NCI-H446 (cell line): ENCODE results near the gene NAAA.
"Not testable (repeated sequence)": the region's sequence is repeated elsewhere in the genome, so short reads cannot be mapped to it uniquely, and the experiment has no call there.

Experiments used
- DNase-seq, 2 experiments: peaks; one replicate each; lab custom pipeline; 2025; lab: John Stamatoyannopoulos, UW

The NAAA gene

GRCh38 chr4:75919920-75920319, 20.9 kb downstream of the NAAA start:
- DNase-seq = peak; percentile 79 to 91

- DNase-seq = peak; percentile 6 to 35
These were observed 24.6 kb downstream of the NAAA start for GRCh38 chr4:75916091-75916661.

- DNase-seq = no peak
These were observed 27.8 kb downstream of the NAAA start for GRCh38 chr4:75912968-75913367.

GRCh38 chr4:75910831-75911230, 30.0 kb downstream of the NAAA start:
- DNase-seq = not testable (repeated sequence)

GRCh38 chr4:75909405-75909804, 31.4 kb downstream of the NAAA start:
- no peak for DNase-seq

GRCh38 chr4:75908555-75908954, 32.3 kb downstream of the NAAA start:
- DNase-seq = no peak

- DNase-seq = no peak
These were observed 32.8 kb downstream of the NAAA start for GRCh38 chr4:75907966-75908365.

- DNase-seq = no peak
These were observed 36.7 kb downstream of the NAAA start for GRCh38 chr4:75904076-75904475.

- DNase-seq = no peak
These were observed 38.5 kb downstream of the NAAA start, which contains the start of gene PPEF2 for GRCh38 chr4:75902352-75902751. Gene PPEF2, minus strand, starts transcription at chr4:75902452. Its CDS starts 6,127 bp downstream, at chr4:75896325.

- DNase-seq = no peak
These were observed 42.3 kb downstream of the NAAA start for GRCh38 chr4:75898536-75898935.

- peak; percentile 4 to 16 for DNase-seq
These were observed 45.0 kb downstream of the NAAA start for GRCh38 chr4:75895744-75896314.

- DNase-seq = no peak
These were observed 48.3 kb downstream of the NAAA start for GRCh38 chr4:75892508-75892907.

- DNase-seq = no peak
These were observed 49.2 kb downstream of the NAAA start for GRCh38 chr4:75891611-75892010.

GRCh38 chr4:75889537-75890199, 51.1 kb downstream of the NAAA start:
- no peak for DNase-seq

GRCh38 chr4:75886104-75886503, 54.7 kb downstream of the NAAA start:
- DNase-seq = no peak

- no peak for DNase-seq
These were observed 59.3 kb downstream of the NAAA start for GRCh38 chr4:75881476-75881875.

- no peak for DNase-seq
These were observed 60.5 kb downstream of the NAAA start for GRCh38 chr4:75880278-75880677.

- DNase-seq = no peak
These were observed 62.5 kb downstream of the NAAA start for GRCh38 chr4:75878246-75878756.

- DNase-seq = no peak
These were observed 64.6 kb downstream of the NAAA start for GRCh38 chr4:75876218-75876617.

GRCh38 chr4:75869100-75869499, 71.7 kb downstream of the NAAA start:
- DNase-seq = no peak

- DNase-seq = no peak
These were observed 73.7 kb downstream of the NAAA start for GRCh38 chr4:75867130-75867529.
